ENCODE data around the gene PBLD.
"Not testable (repeated sequence)": the region's sequence is repeated elsewhere in the genome, so short reads cannot be mapped to it uniquely, and the experiment has no call there.

PBLD gene

DNA sequence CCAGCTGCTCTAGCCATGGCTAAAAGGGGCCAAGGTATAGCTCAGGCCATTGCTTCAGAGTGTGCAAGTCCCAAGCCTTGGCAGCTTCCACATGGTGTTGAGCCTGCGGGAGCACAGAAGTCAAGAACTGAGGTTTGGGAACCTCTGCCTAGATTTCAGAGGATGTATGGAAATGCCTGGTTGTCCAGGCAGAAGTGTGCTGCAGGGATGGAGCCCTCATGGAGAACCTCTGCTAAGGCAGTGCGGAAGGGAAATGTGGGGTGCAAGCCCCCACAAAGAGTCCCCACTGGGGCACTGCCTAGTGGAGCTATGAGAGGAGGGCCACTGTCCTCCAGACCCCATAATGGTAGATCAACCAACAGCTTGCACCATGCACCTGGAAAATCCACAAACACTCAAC is 54.9 kb downstream of the PBLD start:
- not testable (repeated sequence) for DNase-seq

DNA sequence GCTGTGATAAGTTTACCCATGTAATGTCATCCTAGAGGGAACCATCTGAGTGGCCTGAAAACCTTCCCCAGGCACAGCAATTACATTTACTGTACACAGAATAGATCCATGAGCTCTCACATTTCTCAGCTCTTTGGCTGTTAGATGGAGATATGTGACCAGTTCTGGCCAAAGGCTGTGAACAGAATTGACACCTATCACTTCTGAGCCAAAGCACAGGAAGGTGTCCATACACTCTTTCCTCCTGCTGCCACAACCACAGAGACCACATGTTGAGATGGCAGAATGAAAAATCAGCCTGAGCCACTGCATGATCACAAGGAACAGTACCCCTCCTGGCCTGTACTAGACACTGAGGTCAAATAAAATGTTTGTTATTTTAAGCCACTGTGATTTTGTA is 56.5 kb downstream of the PBLD start:
- DNase-seq, result no peak

DNA sequence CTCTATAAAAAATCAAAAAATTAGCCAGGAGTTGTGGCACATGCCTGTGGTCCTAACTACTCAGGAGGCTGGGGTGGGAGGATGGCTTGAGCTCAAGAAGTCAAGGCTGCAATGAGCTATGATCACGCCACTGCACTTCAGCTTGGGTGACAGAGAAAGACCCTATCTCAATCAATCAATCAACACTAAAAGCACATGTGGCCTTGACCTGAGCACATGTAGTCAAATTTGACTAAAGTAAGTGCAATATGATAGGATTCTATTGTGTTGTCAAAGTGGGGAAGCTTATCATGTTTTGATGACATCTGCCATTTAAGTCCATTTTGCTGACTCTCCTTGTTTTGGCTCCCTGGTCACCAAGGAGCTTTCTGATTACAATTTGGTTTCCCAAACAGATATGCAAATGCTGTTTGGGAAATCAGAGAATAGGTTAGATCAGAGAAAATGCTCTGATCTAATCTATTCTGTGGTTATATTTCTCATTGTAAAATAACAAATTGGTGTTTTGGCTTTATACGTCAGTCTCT is 57.1 kb downstream of the PBLD start:
- no peak for DNase-seq

DNA sequence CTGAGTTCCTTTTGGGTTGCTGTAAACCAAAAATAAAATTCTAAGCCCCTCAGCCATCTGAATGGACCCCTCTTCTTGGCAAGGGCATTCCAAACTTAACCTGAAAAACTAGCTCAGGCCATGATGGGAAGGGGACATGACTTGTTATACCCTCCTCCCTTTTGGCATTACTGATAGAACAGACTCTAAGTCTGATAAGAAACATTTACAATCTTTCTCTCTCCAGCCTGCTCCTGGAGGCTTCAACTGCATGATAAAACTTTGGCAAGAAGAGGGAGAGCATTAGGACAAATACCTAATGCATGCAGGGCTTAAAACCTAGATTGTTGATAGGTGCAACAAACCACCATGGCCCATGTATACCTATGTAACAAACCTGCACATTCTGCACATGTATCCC is 59.9 kb downstream of the PBLD start:
- no peak for DNase-seq

DNA sequence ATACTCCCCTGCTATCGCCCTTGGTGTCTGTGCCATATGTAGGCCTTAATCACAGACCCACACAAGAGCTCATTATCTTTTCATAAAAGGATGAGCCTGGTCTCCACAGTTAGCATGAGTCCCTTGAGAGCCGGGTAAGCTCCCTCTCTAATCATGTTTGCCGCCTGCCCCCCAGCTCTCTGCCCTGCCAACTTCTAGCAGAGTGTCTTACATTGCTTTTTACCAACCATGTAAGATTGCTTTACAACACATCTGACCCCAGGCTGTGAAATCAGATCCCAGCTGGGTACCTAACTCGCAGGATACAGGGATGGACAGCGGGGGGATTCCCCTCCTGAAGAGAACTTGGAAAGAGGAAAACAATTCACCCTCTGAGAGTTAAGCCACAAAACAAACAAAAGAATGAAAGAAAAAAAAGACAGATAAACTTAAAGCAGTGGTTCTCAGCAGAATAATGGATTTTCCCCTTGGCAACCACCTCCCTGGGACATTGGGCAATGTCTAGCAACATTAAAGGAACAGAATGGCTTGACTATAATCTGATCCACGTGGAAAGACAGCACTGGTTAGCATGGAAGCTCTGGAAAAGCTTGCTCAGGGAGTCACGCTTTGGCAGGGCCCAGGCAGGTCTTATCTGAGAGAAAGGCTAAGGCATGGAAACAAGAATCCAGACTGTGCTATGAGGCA is 61.4 kb downstream of the PBLD start:
- no peak for DNase-seq

DNA sequence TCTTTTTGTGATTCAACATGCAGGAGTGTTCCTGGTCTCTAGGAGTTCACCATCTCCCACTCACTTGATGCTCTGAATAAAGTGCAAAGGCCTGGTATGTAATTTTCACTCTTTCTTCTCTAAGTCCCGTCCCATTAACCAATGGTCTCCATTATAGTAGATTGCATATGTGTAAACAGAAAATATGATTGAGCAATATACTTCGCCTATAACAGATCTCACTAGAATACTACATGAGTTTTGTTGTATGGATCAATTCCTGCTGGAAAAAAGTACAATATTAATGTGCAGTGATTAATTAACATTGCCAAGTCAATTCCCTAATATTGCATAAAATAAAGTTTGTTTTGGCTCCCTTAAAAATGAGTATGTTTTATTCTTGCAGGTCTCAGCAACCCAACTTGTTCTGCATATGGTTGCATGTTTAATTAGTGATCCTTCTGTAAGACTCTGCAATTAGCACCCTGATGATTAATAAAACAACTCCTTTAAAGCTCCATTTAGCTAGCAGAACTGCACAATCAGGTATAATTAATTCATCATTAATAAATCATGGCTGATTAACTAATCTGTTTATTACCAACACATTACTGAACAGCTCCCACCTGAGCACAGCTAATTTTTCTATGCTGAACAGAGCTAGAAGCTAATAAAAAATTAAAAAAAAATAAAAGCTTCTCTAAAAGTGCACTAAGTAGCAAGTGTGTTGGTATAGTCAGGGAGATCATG is 63.0 kb downstream of the PBLD start:
- DNase-seq, result no peak

DNA sequence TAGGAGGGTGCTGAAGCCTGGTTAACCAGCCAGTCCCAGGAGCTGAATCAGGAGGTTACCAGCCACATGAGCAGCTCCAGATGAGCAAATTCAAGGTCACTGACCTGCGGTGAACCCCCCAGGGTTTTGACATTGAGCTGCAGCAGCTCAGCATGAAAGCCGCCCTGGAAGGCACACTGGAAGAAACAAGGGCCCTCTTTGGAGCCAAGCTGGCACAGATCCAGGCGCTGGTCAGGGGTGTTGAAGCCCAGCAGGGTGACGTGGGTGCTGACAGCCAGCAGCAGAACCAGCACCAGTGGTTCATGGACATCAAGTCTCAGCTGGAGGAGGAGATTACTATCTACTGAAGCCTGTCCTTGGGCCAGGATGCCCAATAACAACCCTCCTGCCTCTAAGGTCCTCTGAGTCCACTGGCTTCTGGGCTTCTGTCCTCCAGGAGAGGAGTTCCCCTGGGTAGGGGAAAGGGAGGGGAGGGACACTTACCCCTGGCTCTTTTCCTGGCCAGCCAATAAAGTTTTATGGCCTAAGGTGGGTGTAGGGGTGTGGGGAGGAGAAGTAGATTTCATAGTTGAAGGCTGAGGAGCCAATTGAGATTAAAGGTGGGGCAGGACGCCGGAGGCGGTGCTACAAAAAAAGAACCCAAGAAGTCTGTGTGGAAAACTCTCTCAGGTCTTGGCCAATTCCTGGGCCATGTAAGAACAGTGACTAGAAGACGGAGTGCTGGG is 71.4 kb downstream of the PBLD start:
- no peak for DNase-seq

DNA sequence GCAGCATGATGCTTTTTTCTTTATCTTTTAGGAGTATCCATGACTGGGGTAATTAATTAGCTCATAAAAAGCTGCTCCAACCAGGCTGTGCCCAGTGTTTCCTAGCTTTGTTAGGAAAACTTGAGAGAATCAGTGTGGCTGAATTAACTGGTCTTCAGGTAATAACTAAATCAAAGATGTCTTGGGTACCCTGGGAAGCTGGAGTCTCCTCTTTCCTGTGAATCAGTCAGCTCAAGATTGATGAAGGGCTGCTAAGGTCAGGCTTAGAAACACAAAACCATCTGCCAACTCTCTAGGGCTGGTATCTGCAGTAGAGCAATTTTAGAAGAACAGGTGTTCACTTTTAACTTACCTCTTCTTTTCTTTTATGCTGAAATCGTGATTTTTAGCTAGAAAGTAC is 79.4 kb downstream of the PBLD start:
- DNase-seq, result no peak

DNA sequence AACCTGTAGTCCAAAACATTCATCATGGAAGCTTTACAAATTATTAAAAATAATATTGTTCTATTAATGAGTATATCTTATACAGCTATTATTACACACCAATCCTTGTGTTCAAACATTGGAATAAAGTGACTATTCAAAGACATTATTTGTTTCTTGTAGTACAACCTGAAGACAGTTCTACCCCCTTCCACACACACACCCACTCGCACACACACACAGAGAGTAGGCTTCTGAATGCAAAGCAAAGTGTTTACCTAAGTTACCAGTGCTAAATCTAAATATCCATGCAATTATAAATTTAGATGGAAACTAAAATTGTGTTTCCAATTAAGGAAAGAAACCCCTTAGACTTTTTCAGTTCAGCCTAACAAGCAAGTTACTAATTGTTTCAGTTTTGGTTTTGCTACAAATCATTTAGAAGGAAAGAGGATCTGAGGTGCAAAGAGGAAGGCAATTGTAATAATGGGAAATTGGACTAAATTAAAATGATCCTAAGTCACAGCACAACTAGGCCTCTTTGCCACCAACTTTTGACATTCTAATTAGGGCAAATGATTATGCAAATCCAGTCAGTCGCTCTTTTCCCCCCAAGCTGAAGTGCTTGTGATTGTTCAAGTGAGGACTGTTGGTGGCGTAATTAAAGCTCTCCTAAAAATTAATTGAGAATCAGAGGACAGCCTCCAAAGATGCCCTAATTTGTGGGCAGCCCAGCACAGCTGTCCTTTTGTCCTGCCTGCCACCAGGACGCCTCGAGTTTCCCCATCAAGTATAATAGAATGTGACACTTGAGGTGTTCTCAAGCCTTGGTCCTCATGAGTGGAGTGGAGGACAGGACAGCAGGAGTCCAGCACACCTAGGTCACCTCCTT is 80.9 kb downstream of the PBLD start:
- DNase-seq, result no peak

DNA sequence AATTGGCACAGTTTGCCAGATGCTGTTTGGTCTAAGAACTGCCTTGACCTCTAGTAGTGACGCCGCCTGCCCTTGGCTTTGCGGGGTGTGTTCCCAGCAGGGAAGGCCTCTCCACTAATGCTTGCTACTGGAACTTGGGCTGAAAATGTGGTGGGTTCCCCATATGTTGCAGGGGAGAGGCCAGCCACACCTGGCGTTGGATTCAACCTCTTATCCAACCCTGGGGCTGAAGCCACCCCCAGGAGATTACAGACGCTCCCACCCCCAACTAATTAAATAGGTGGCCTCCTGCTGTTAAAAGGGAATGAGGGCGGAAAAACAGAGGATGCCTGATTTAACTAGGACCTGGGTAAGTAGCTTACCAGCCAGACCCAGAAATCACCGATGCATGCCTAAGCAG is 81.6 kb downstream of the PBLD start:
- DNase-seq, result no peak

DNA sequence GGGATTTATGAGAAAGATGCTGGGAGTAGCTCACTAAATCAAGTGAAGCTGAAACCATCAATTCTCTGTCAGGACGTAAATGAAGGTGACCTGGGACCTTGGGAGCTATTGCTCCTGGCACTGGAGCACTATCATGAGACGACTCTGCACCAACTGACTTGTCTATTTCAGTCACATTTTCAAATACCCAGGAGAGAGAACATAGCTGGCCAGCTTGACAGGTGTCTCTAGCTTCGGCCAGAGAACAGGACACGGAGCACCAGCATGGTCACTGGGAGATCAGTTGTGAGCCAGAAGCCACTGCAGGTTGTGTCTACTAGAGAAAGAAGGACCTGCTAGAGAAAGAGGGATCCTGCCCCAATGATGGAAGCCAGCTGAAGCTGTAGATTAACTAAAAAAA is 83.4 kb downstream of the PBLD start:
- no peak for DNase-seq

DNA sequence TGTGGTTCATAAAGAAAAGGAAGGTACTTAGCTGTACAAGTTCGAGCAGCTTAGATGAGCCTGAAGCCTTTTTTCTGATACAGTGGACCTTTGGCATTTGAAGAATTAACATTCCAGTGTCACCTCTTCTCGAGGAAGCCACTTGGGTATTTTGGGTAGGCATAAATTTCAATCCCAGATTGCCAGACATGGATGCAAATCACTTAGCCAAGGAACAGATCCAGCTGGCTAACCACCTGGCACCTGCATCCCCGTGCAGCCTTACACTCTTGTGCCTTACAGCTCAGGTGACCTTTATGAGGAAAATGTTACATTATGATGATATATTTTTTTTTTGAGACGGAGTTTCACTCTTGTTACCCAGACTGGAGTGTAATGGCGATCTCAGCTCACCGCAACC is 84.8 kb downstream of the PBLD start:
- DNase-seq, result no peak

DNA sequence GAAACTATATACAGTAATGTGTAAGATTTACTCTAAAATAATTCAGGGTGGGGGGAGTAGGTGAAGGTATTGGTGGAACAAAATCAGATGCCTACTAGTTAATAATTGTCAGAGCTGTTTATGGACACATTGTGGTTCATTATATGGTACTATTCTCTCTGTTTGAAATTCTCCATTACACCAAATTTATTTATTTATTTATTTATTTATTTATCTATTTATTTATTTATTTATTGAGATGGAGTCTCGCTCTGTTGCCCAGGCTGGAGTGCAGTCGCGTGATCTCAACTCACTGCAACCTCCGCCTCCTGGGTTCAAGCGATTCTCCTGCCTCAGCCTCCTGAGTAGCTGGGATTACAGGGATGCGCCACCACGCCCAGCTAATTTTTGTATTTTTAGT is 86.3 kb downstream of the PBLD start:
- not testable (repeated sequence) for DNase-seq

DNA sequence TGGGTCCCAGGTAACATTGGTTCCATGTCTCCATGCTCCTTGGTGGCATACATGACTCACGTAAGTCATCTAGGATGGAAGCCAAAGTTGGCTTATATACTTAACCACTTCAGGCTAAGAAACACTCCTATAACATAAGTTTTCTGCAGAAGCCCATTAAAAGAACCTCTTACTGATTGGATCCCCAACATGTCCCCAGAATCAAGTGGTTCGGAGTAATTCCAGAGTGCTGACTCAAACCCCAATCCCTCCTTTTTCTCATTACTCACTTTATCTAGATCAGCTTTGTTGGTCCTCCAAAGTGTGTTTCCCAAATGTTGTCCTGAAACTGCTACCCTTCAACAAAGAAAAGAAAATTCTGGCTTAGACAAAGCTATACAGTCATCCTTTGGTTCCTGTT is 90.7 kb downstream of the PBLD start:
- no peak for DNase-seq

DNA sequence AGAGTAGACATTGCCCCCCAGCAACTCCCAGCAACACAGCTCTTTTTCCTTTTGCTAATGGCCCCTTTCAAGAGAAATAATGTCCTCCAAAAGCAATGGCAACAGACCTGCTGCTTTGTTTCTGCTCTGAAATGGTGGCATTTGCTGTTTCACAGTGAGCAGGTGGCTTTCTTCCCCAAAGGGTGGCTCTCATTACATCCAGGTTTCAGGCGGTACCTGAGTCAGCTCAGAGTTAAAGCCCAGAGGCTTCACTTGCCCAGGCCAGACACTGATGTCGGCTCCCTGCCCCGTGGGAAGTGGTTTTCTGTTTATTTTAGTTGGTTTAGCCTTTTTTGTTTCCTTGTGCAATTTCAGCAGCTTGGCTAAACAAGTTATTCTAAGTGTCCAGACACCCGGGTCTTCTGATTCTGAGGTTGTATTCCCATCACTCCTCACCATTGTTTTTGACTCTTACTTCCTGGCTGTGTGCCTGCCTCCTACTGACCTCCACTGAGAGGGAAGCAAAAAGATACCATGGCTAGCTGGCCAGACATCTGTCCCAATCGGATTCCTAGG is 93.1 kb downstream of the PBLD start:
- DNase-seq, result no peak

DNA sequence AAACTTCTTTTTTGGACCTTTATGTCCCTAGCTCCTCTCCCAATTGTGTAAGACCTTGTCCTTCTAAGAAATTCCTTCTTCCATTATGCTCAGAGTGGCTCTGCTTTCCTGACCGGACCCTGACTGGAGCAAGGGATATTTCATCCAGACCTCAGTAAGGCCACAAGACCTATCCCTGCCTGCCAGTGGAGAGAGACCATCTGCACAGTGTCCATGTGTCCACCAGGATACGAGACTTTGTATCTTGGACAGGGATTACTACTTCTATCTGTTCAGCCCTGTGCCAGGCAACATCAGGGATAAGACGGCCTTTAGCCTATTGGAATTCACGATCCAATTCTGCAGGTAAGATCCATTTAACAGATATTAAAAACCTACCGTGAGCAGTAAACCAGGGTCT is 93.7 kb downstream of the PBLD start:
- no peak for DNase-seq

DNA sequence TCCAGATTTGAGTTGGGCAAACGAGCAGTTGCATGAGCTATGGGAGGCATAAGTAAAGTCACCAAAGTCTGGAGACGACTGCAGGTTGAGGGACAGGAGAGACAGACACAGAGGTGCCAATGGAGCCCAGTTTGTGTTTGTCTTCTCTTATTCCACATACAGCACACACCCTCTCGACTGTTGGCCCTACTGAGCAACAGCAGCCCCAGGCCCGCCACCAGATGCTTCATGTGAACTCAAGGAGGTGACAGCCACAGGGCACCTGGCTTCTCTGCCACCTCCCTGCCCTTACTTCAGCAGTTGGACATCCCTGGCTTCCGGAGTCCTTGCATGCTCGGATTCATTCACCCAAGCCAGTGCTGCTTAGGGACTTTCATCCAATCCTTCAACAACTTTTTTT is 94.4 kb downstream of the PBLD start:
- DNase-seq, result no peak

DNA sequence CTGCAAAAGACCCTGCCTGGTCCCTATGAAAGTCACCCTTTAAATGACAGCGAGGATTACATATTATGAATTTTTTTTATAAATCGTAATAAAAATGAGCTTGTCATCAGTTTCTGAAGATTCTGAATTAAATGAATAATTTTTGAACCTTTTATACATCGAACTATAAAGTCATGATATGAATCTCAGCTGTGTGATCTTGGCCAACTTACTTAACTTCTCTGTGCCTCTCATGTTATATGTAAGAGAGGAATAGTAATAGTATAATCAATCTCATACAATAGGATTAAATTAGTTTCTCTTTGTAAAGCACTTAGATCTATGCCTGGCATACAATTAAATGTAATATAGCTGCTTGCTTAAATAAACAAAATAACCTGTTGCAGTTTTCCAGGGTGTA is 95.6 kb downstream of the PBLD start:
- no peak for DNase-seq

DNA sequence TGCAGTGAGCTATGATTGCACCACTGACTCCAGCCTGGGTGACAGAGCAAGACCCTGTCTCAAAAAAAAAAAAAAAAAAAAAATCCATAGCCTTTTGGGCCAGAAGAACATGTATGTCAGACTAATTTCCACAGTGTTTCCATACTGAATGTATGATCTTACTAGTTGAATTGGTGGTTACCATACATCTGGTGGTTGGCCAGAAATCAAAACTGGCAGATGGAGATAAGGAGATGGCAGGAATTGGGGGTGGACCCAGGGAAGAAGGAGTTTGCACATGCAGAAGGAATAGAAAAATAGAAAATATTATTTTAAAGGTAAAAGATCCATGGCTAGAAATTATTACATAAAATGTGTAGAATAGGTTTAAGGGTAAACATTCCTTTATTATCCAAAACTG is 97.1 kb downstream of the PBLD start:
- DNase-seq, result no peak

DNA sequence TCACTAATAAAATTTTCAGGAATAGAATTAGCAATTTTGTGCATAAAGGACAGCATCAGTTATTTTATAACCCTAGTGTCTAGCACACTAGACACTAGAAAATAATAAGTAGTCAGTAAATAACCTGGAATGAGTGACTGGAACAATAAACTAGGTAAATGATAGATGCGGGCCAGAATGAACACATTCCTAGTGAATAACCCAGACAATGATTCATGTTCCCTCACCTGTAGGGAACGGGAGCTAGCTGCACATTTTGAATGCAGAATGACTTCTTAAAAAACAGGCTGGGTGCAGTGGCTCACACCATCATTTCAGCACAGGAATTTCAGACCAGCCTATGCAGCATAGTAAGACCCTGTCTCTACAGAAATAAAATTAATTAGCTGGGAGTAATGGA is 97.6 kb downstream of the PBLD start:
- no peak for DNase-seq

DNA sequence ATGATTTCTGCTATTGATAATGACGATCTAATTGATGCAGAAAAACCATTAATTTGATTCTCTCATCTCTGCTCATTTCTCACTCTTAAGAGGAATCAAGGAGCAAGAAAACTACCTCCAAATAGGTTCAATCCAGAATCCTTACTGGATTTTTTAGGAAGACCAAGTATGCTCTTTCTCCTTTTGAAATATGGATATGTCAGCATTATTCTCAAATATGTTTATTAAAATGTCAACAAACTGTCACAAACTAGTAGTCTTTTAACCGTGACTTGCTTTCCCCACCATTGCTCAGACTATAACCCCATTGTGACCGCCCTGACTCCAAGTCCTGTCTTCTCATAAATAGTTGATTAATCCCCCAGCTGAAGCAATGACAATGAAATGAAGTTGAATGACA is 99.7 kb downstream of the PBLD start:
- no peak for DNase-seq
